Measurements from ENCODE around the gene MRGPRD. TPM values are rescaled to one million over a fixed set of nuclear protein-coding genes. Genes with fewer than 3 reads are reported as not detected.
A peak's percentile ranks its signal among the peaks of the same experiment; 100 is the strongest.

The MRGPRD gene
- total and polyA plus RNA-seq, 10 of the 15 experiments (the other 5 are each of a cell fraction or from before 2014, with no cell fraction given), result not detected

DNA sequence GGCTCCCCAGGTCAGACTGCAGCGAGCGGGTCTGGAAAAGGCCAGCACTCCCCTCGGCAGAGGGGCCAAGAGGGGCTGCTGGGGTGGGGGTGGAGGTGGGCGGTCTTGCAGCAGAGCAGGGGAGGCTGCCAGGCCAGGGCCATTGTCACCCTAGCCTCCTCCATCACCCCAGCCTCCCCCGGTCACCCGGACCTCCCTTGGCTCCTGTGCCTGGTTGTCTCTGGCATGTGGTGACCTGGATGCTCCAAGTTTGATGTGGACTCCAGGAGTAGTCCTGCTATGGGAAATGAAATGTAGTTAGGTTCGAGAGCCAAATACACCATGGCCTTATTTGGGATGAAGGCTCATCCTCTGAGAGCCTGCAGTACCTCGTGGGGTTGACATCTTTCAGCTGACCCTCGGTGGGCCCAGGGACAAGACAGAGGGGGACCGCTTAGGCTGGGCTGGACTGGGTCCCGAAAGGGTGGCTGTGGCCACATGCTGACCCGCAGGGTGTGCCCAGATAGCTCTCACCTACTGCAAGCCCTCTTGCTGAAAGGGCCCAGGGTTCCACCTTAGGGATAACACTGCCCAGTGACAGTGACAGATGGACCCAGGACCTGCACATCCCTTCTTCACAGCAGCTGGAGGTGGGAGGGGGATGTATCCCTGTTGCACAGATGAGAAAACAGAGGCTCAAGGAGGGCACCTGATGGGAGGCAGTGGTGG, 24.1 kb downstream of the MRGPRD start:
- no peak overlapping the region for H3K4me3 ChIP-seq
- intact Hi-C loops (cut with micrococcal nuclease; ENCODE audit: unreplicated experiment) (no loop called here), in situ Hi-C loops (cut with MboI) (no loop called here)
- H3K27me3 ChIP-seq (replicated peaks in 1 of 2; ENCODE audit: control insufficient read depth in 2 of 2, insufficient read depth in 2 of 2, low read length in 1 of 2), result no peaks in the 10 kb centered on the region
- no peak overlapping the region for H3K4me2 ChIP-seq (ENCODE audit: control insufficient read depth, insufficient read depth)
- CTCF ChIA-PET, result interaction anchor here (0.9 to 1.2 kb wide), 2 partner anchors 88 to 728 kb away, joined by 3 read pairs; no protein-coding TSS in a partner anchor
- no peak for TF ChIP-seq TCF7 (IDR thresholded peaks at IDR 0.05; ENCODE audit: borderline replicate concordance)
- RAD21 ChIA-PET (ENCODE audit: unreplicated experiment), result interaction anchor here (0.9 kb wide), 1 partner anchor 88 kb away, joined by 3 read pairs; no protein-coding TSS in a partner anchor
- POLR2A ChIA-PET, result interaction anchor here (0.6 kb wide), 1 partner anchor 9 kb away, joined by 4 read pairs; no protein-coding TSS in a partner anchor
- no peak for FAIRE-seq
- WGBS (ENCODE audit: insufficient coverage, insufficient replicate concordance, low lambda C conversion rate, missing lambda C conversion rate), result 44% methylated on average over 11 of the region's 12 CpGs
- no peak for DNase-seq (ENCODE audit: low read depth, low spot score)
- SMC1A ChIA-PET (ENCODE audit: uncharacterized antibody, unreplicated experiment), result no interaction called here
- BruUV-seq (replicated peaks), result no TSS peak
- no peaks in the 10 kb centered on the region for H4K20me1 ChIP-seq (ENCODE audit: control insufficient read depth, insufficient read depth)
- no peaks in the 10 kb centered on the region for H3K9me3 ChIP-seq (replicated peaks; ENCODE audit: control insufficient read depth, insufficient read depth, low read length)
- H2AFZ ChIP-seq (ENCODE audit: control insufficient read depth, low read depth, low read length), result no peak overlapping the region
- H3K79me2 ChIP-seq (ENCODE audit: control insufficient read depth, insufficient read depth, low read length), result no peaks in the 10 kb centered on the region
- ATAC-seq, result no peak
- H3K9ac ChIP-seq (ENCODE audit: control insufficient read depth, insufficient read depth, low read length), result no peak overlapping the region
- no peak overlapping the region for H3K27ac ChIP-seq (ENCODE audit: control insufficient read depth, insufficient read depth)
- no peaks in the 10 kb centered on the region for H3K36me3 ChIP-seq (ENCODE audit: control insufficient read depth in 2 of 2, insufficient read depth in 2 of 2, low read length in 1 of 2)
- H3K4me1 ChIP-seq (ENCODE audit: control insufficient read depth, insufficient read depth, low read length), result no peaks in the 10 kb centered on the region

DNA sequence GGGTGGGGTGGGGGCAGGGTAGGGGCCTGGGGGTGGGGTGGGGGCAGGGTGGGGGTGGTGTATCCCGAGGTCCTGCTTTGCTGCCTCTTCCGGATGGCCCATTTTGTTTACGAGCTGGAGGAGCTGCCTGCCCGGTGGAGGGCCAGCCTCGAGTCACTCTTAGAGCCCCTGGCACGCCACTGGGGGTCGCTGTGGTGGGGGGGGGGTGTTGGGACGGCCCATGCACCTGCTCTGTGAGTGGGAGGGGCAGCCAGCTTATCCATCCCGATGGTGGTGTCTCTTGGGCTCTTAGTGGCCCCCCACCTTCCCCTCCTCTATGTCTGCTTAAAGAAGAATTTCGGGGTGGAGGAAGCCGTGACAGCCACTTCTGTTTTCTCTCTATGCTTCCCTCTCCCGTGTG, 24.6 kb downstream of the MRGPRD start:
- no peak overlapping the region for H2AFZ ChIP-seq (ENCODE audit: control insufficient read depth, low read depth, low read length)
- no peak for DNase-seq (ENCODE audit: low read depth, low spot score)
- no peaks in the 10 kb centered on the region for H3K79me2 ChIP-seq (ENCODE audit: control insufficient read depth, insufficient read depth, low read length)
- H3K4me1 ChIP-seq (ENCODE audit: control insufficient read depth, insufficient read depth, low read length), result no peaks in the 10 kb centered on the region
- peak; percentile 19 to 30 (median 24); a peak in 3 of 6 replicates for TF ChIP-seq CTCF (IDR thresholded peaks at IDR 0.05 in 2 of 3, conservative IDR thresholded peaks at IDR 0.05 in 1 of 3; ENCODE audit: control insufficient read depth in 2 of 3, extremely low read depth in 1 of 3, insufficient read depth in 1 of 3, low read depth in 3 of 3, low read length in 3 of 3)
- TF ChIP-seq RAD21 (IDR thresholded peaks at IDR 0.05; ENCODE audit: insufficient read depth, low read depth, low read length), result peak; percentile 17; the same call in 1 of the 2 replicates
- TF ChIP-seq SMC3 (IDR thresholded peaks at IDR 0.05; ENCODE audit: borderline replicate concordance, low read length), result peak; percentile 15; the same call in 1 of the 2 replicates
- TF ChIP-seq CHD1 (IDR thresholded peaks at IDR 0.05; ENCODE audit: low read depth, low read length), result no peak
- TF ChIP-seq RAD51 (IDR thresholded peaks at IDR 0.05), result no peak
- 8% methylated on average over 8 of the region's 12 CpGs for WGBS (ENCODE audit: insufficient coverage, insufficient replicate concordance, low lambda C conversion rate, missing lambda C conversion rate)
- ChIA-PET CTCF (interaction anchor here (0.7 kb wide), 1 partner anchor 133 kb away, joined by 3 read pairs; no protein-coding TSS in a partner anchor), POLR2A (interaction anchor here (0.6 kb wide), 1 partner anchor 10 kb away, joined by 4 read pairs; no protein-coding TSS in a partner anchor), RAD21 (ENCODE audit: unreplicated experiment) (no interaction called here), SMC1A (ENCODE audit: uncharacterized antibody, unreplicated experiment) (no interaction called here)
- no peak overlapping the region for H3K4me2 ChIP-seq (ENCODE audit: control insufficient read depth, insufficient read depth)
- no peak overlapping the region for H3K27ac ChIP-seq (ENCODE audit: control insufficient read depth, insufficient read depth)
- H3K27me3 ChIP-seq (replicated peaks in 1 of 2; ENCODE audit: control insufficient read depth in 2 of 2, insufficient read depth in 2 of 2, low read length in 1 of 2), result no peaks in the 10 kb centered on the region
- H3K9me3 ChIP-seq (replicated peaks; ENCODE audit: control insufficient read depth, insufficient read depth, low read length), result no peaks in the 10 kb centered on the region
- H3K36me3 ChIP-seq (ENCODE audit: control insufficient read depth in 2 of 2, insufficient read depth in 2 of 2, low read length in 1 of 2), result no peaks in the 10 kb centered on the region
- intact Hi-C loops (cut with micrococcal nuclease; ENCODE audit: unreplicated experiment) (no loop called here), in situ Hi-C loops (cut with MboI) (no loop called here)
- ATAC-seq, result peak; percentile 70
- no peak overlapping the region for H3K4me3 ChIP-seq
- H3K9ac ChIP-seq (ENCODE audit: control insufficient read depth, insufficient read depth, low read length), result no peak overlapping the region
- BruUV-seq (replicated peaks), result no TSS peak
- no peaks in the 10 kb centered on the region for H4K20me1 ChIP-seq (ENCODE audit: control insufficient read depth, insufficient read depth)
- no peak for FAIRE-seq

All from GM12878 (cell line).